NCI-H1092 (cell line): Measurements from ENCODE around the gene KRT14.
"Not testable (repeated sequence)": the region's sequence is repeated elsewhere in the genome, so short reads cannot be mapped to it uniquely, and the experiment has no call there.

Experiments
- DNase-seq: peaks from one replicate; lab custom pipeline; 2025; lab: John Stamatoyannopoulos, UW

The KRT14 gene

GRCh38 chr17:41586863-41587495, at the start of gene KRT14:
TSS of gene KRT14 (minus strand) at chr17:41586895. CDS start at chr17:41586834, 61 bp downstream.
- no peak for DNase-seq

DNA sequence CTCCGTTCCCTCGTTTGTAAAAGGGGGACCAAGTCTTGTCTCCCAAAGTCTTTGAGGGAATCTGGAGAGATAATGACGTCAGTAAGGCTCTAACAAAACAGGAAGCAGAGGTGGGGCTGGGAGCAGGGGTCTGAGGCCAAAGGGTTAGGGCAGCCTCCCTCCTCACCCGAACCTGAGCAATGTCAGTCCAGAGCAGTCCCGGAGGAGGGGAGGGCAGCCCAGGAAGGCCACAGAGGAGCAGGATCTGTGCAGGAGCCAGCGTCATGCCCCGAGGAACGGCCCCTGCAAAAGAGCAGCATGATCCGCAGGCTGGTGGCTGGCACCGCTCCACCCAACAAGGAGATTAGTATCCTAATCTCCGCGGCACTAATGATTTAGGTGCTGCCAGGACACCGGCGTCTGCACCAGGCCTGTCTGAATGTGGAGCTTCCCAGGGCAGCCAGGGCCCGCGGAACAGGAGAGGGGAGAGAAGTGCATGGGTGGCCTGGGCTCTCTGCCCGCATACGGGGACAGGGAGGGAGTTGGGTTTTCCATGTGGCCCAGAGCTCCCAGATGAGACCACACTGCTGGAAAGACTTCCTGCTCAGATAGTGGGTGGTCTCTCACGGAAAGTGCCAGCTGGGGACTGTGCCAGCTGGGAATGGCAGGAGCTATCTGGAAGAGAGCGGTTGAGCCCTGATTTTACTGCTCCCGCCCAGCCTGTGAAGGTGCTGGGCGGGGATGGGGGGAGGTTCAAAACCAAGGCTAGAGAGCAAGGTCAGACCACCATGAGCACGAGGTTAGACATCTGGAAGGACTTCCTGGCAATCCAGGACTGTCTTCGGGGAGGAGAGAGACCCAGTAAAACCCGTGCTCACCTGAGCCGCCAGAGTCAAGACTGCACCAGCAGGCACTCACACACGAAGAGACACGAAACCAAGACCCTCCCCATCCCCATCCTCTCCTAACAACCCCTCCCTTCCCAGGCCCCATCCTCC, 48.7 kb upstream of the KRT14 start:
- no peak for DNase-seq

DNA sequence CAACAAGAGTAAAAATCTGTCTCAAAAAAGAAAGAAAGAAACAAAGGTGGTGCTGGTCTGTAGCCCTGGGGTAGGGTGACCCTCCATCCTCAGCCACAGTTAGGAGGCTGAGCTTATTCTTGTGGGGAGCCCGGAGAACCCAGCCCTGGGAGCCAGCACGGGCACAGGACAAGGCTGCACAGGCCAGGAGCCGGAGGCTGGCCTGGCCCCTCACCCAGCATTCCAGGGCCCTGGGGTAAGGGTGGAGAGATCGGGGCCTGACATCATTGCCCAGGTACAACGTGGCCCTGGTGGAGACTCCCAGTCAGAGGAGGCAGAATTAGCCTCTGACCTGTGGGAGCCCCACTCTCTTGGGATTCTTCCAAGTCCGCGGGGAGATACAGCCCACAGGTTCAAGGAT, 47.9 kb upstream of the KRT14 start:
- no peak for DNase-seq

DNA sequence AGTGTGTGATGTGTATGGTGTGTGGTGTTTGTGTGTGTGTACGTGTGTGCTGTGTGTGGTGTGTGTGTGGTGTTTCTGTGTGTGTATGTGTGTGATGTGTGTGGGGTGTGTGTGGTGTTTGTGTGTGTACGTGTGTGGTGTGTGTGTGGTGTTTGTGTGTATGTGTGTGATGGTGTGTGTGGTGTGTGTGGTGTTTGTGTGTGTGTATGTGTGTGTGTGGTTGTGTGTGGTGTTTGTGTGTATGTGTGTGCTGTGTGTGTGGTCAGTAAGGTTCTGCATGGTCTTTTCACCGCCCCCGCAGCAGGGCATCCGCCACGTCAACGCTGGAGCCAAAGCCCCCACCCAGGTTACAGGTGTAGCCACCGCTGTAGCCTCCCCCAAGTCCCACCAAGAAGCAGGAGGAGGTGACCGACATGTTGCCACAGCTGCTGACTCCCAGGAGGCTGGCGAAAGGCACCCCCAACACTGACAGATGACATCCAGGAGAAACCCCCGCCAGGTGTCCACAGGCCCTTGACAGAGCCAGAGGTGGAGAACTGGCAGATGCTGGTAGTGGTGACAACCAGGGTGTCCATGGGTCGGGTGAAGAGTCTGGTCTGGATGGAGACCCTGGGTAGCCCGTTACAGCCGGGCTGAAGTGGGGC, 47.0 kb upstream of the KRT14 start:
- no peak for DNase-seq

GRCh38 chr17:41632482-41633105, 45.9 kb upstream of the KRT14 start:
- no peak for DNase-seq

DNA sequence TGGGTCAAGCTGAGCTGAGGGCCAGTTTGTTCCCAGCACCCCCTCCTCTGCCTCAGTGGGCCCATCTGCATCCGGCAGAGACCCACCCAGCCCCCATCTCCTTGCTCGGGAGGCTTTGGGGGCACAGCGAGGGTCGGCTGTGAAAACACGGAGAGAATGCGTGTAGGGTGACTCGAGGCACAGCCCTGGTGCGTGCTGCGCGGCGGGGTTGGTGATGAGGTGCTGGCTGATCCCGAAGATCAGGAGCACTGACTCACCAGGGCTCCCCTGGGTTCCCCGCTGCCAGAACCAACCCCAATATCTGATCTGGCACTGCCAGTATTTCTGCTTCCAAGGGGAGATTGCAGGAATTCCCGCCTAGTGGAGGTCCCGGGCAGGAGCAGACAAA, 45.2 kb upstream of the KRT14 start:
- DNase-seq, result no peak

DNA sequence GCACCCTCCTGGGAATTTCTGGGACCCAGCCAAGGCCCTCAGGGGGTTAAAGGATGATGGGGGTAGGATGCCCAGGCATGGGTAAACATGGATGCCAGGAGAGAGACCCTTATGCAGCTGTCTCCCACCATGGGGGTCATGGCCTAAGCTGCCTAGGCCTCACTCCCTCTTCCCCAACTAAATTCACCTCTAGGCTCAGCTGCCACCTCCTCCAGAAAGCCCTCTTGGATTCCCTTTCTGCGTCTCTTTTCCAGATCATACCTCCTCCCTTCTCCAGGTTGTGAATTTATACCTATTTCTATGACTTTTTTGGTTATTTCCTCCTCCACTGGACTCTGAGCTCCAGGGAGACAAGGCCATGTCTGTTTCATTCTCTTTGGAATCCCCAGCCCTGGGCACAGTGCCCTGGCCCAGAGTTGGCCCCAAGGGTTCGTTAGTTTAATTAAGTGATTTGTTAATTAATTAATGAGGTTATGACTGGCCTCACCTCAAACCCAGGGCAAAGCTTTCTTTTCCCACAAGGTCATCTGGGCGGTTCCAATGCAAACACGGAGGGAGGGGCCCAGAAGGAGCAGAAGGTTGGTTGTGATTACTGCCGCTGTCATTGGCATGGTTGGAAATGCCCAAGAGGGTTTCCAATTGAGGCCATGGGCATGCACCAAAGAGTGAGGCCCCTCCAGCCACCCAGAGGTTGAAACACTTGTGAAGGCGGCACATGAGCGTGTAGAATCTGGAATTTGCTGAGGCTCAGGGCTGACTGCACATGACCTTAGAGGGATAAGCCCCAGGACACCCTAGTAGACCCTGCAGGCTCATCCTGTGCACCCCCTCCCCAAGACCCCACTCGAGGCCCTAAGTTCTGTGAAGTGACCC, 44.6 kb upstream of the KRT14 start:
- no peak for DNase-seq

DNA sequence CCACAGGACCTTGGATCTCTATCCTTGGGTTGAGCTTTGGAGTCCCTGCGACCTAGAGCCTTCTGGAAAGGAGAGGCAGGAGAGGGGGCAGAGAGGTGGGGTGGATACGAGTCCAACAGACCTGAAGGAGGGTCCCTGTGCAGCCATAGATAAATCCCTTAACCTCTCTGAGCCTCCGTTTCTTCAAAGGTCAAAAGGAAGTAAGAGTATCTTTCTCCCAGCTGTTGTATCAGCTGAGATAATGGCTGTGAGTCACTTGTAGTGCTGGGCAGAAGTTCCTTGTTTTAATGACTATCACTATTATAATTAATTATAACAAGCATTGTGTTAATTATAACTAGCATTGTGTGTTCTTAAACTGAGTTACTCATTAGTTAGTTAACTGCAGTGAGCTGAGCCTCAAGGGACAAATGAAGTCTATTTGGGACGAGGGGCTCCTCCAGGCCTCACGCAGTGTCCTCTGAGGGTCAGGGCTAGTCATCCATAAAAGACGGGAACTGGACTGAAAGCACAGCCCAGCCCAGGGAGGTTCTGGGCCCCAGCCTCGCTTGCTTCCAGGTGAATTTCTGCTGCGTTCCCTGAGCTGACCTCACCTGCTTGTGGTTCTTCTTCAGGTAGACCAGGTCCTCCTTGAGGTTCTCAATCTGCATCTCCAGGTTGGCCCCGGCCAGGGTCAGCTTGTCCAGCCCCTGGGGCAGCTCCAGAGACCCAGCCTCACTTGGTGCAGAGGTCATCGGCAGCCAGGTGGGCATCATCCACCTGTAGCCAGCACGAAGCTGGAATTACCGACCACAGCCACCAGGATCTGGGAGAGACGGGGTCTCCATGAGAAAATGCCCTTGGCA, 43.4 kb upstream of the KRT14 start:
- DNase-seq, result no peak

DNA sequence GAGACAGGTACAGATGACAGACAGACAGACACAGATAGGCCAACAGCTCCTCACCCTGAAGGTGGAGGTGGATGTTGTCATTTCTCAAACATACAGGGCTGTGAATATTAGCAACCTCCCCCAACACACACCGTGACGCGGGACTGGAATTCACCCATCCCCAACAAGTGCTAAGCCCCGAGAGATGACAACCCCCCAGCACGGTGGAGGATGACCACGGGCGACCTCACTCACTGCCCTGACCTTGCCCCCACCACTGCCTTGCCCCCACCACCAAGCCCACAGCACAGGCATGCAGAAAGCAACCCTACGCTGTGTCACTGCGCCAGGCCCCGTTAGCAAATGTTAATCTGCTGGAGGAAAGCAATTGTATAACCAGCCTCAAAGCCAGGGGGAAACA, 42.6 kb upstream of the KRT14 start:
- DNase-seq, result no peak

DNA sequence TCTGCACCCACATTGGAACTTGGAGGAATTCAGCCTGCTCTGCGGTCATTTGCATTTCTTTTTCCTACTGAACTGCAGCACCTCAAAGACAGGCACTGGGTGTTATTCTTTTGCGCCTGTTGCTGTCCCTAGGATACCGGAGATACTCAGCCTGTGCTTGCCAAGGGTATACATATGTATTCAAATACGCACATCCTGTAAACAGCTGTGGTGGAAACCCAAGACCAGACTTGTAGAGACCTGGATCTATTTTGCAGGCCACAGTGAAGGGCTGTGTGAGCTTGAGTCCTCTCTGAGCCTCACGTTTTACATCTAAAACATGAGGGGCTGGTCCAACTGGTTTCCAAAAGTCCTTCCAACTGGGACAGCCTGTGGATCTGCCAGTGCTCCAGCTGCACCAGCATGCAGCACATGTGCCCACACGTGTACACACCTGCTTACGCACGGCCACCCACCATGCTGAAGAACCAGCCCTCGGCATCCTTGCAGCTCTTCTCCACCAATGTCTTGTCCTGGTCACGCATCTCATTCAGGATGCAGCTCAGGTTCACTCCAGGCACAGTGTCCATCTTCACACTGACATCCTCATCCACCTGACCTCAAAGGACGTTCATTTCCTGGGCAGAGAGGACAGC, 42.0 kb upstream of the KRT14 start:
- DNase-seq, result not testable (repeated sequence)

DNA sequence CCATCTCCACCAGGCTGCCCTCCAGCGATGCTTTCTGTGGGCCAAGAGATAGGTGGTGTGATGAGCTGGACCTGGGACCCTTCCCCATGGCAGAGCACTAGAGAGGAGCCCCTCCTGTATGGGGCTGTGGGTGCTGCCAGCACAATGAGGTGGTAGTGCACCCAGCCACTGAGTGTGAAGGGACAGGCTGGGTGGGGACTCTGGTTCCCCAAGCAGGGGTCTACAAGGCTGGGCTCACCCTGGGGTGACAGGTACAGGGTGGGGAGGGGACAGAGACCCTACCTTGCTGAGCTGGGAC, 41.3 kb upstream of the KRT14 start:
- DNase-seq, result not testable (repeated sequence)

- DNase-seq, result no peak
Measured at GRCh38 chr17:41627316-41628072, 40.8 kb upstream of the KRT14 start.

DNA sequence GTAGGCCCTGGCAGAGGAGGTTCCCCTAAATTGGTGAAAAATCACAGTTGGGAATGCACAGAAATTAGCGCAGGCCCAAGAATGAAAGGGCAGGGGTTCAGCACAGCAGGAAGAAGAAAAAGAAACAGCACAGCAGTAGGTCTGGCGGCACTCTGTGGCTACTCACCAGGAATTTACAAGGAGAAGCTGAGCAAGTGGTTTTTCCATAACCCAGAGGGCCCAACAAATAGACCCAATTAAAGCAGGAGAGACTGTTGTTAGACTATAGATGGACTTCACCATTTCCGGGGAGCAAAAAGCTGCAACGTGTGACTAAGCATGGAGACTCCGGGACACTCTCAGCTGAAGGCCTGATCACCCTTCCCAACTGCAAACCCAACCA, 40.2 kb upstream of the KRT14 start:
- DNase-seq, result not testable (repeated sequence)

GRCh38 chr17:41626028-41626913, 39.6 kb upstream of the KRT14 start:
- not testable (repeated sequence) for DNase-seq

- DNase-seq, result no peak
Measured at GRCh38 chr17:41625602-41626001, 38.9 kb upstream of the KRT14 start.

GRCh38 chr17:41624208-41625101, 37.8 kb upstream of the KRT14 start, which contains the start of gene KRT17:
TSS of gene KRT17 (minus strand) at chr17:41624575. CDS start at chr17:41624509, 66 bp downstream.
- DNase-seq, result no peak

- not testable (repeated sequence) for DNase-seq
Measured at GRCh38 chr17:41623184-41623861, 36.6 kb upstream of the KRT14 start.
